NCI-H2196 (cell line): Measurements from ENCODE around the gene SCLY.

Experiments used
- DNase-seq: peaks from one replicate; lab custom pipeline; 2025; ENCODE audit not compliant: unreplicated experiment; lab: John Stamatoyannopoulos, UW

Gene SCLY

DNA sequence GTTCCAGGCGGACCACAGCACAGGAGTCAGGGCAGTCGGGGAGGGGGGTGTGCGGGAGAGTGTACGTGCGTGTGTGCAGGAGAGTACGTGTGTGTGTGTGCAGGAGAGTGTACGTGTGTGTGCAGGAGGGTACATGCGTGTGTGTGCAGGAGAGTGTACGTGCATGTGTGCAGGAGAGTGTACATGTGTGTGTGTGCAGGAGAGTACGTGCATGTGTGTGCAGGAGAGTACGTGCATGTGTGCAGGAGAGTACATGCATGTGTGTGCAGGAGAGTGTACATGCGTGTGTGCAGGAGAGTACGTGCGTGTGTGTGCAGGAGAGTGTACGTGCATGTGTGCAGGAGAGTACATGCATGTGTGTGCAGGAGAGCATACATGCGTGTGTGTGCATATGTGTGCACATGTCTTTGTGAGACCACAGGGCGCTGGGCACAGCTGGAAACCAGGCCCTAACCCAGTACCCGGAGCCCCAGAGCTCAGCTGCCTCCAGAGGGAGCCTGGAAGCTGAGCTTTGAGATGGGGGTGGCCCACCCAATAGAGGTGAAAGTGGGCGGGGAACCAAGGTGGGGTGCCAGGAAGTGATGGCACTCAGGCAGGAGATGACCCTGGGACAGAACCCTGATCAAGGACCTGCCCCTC lies 63.8 kb downstream of the SCLY start:
- no peak for DNase-seq

DNA sequence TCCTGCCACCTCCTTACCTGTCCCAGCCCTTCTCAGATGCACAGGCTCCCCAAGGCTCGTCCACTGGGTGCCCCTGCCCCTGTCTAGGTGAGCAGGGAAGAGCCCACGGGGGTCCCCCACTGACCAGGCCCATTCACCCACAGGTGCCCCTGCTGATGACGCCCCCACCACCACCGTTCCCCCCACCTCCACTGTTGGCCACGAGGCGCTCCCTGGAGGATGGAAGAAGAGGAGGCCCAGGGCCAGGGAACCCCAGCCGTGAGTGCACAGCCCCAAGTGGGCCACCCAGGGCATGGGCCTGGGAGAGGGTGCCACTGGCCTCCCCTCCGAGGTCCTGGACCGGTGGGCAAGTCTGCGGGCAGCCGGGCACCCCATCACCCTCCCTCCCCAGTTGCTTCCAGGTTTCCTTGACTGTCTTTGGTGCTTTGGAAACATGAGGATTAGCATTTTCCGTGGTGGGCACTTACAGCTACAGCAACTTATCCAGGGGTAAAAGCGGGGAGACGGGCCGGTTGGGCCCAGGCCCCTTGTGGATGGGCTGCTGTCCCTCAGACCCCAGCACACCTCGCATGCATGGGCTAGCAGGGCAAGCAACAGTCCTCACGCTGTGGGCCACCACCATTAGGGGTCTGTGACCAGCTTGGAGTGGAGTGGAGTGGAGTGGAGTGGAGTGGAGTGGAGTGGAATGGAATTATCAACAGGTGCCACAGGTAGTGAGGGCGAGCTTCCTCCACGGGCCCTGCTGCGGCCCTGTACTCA lies 64.5 kb downstream of the SCLY start:
- no peak for DNase-seq

DNA sequence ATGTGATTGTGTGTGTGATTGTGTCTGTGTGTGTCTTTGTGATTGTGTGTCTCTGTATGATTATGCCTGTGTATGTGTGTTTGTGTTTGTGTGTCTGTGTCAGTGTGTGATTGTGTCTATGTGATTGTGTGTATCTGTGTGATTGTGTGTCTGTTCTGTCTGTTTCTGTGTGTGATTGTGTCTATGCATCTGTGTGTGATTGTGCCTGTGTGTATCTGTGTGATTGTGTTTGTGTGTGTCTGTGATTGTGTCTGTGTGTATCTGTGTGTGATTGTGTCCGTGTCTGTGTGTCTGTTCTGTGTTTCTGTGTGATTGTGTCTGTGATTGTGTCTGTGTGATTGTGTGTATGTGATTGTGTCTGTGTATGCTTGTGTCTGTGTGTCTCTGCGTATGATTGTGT lies 65.5 kb downstream of the SCLY start:
- no peak for DNase-seq

GRCh38 chr2:238126775-238127164 lies 66.0 kb downstream of the SCLY start:
- DNase-seq: no peak

GRCh38 chr2:238127165-238128060 lies 66.6 kb downstream of the SCLY start:
- no peak for DNase-seq

GRCh38 chr2:238128061-238128440 lies 67.2 kb downstream of the SCLY start:
- DNase-seq: no peak

GRCh38 chr2:238128534-238129001 lies 67.8 kb downstream of the SCLY start:
- no peak for DNase-seq

- DNase-seq: no peak
Measured at GRCh38 chr2:238129166-238130010, 68.6 kb downstream of the SCLY start.

DNA sequence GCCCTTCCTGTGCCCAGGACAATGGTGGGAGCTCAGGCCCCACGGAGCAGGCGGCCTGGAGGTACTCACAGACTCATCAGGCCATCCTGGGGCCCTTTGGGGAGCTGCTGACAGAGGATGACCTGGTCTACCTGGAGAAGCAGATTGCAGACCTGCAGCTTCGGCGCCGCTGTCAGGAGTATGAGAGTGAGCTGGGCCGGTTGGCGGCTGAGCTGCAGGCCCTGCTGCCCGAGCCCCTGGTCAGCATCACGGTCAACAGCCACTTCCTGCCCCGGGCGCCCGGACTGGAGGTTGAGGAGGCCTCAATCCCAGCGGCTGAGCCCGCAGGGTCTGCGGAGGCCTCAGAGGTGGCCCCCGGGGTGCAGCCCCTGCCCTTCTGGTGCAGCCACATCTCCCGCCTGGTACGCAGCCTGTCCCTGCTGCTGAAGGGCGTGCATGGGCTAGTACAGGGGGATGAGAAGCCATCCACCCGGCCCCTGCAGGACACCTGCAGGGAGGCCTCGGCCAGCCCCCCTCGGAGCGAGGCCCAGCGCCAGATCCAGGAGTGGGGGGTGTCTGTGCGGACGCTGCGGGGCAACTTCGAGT lies 69.4 kb downstream of the SCLY start:
- no peak for DNase-seq

- DNase-seq: no peak
Measured at GRCh38 chr2:238130696-238131628, 70.2 kb downstream of the SCLY start.

DNA sequence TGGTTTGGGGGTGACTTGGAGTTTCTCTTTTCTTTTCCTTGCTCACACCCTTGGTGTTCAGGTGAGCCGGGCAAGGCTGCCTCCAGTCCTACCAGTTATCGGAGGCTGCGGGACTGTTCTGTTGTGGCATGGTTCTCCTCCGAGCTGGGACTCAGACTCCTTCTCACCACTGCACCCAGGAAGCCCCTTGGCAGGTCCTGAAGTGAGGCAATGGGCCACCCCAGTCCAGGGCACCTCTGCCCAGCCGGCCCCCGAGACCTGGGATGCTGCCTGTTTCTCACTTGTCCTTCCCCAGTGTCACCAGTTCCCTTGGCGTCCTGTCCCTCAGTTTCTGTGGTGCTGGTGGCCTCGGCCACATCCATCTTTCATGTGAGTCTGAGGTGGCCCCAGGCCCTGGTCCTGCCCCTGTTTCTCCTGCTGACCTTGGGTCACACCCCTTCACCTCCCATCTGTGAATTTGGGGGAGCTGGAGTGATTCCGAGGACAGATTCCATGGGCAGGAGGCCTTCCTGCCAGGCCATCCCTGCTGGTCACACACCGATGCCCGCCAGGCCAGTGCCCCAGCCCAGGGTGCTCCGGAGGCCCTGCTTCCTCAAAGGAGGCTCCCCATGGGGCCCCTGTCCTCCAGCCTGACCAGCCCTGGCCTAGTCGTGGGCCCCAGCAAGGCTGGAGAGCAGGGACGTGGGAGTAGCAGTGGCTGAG lies 71.1 kb downstream of the SCLY start:
- no peak for DNase-seq

DNA sequence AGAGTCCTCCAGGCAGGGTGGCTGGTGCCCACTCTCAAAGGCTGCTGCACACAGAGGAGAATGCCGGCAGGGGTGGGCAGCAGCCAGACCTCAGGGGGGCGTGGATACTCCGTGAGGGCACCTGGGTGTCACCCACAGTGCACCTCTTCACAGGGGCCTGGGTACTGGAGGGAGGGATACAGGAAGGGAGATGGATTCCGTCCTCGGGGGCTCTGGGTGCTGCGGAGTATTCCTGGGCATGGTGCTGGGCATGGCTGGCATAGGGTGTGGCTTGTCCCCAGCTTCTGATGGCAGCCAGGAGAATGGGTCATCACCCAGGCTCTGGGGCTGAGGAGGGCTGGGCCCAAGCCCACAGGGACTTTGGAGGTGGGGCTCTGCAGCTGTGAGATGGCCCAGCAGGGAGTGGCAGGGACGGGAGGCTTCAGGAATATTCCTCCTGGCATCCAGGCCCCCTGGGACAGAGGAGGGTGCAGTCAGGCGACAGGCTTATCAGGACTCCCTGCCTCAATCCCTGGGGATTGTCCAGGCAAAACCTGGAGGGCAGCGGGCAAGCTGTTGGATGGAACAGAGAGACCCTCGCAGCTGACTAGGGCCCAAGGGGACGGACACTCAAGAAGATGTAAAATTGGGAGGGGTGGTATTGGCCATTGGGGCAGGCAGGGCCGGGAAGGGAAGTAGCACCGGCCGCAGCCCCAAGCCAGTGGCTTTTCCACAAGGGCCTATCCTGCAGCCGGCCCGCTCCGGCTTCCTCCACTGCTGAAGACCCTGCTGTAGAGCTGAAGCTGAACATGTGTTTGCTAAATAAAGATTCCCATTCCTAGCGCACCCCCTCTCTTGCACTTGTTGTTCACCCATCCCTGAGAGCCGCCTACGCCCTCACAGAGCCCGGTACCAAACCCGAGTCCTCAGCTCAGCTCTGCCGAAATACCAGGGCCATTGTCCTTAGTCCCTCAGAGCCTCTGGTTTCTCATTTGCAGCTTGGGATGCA lies 72.0 kb downstream of the SCLY start:
- no peak for DNase-seq

GRCh38 chr2:238133499-238134392 lies 72.9 kb downstream of the SCLY start:
- DNase-seq: no peak

GRCh38 chr2:238134393-238134785 lies 73.6 kb downstream of the SCLY start:
- DNase-seq: no peak

DNA sequence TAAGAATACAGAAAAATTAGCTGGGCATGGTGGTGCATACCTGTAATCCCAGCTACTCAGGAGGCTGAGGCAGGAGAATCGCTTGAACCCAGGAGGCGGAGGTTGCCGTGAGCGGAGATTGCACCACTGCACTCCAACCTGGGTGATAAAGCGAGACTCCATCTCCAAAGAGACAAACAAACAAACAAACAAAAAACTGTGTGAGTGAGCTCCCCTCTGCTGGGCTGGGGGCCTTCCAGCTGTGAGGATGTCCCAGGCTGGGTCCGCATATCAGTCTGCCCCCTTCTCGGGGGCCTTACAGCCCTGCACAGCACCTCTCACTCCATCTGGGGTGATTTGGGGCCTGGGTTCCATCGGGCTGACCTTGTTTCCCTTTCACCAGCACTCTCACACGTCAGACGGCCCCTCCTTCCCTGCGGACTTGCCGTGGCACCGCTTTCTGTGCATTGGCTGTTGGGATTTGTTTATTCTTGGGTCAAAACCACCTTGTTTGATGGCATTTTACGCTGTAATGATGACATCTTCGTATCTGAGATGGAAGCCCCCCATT lies 74.9 kb downstream of the SCLY start:
- DNase-seq: no peak

- DNase-seq: no peak
Measured at GRCh38 chr2:238136820-238137537, 76.2 kb downstream of the SCLY start.
